GF-D8 (cell line): ENCODE measurements around the gene MAPK14.
A peak's percentile ranks its signal among the peaks of the same experiment; 100 is the strongest.
"Not testable (repeated sequence)": the region's sequence is repeated elsewhere in the genome, so short reads cannot be mapped to it uniquely, and the experiment has no call there.

Experiments used
- DNase-seq: peaks from one replicate; lab custom pipeline; 2025; lab: John Stamatoyannopoulos, UW

The MAPK14 gene

DNA sequence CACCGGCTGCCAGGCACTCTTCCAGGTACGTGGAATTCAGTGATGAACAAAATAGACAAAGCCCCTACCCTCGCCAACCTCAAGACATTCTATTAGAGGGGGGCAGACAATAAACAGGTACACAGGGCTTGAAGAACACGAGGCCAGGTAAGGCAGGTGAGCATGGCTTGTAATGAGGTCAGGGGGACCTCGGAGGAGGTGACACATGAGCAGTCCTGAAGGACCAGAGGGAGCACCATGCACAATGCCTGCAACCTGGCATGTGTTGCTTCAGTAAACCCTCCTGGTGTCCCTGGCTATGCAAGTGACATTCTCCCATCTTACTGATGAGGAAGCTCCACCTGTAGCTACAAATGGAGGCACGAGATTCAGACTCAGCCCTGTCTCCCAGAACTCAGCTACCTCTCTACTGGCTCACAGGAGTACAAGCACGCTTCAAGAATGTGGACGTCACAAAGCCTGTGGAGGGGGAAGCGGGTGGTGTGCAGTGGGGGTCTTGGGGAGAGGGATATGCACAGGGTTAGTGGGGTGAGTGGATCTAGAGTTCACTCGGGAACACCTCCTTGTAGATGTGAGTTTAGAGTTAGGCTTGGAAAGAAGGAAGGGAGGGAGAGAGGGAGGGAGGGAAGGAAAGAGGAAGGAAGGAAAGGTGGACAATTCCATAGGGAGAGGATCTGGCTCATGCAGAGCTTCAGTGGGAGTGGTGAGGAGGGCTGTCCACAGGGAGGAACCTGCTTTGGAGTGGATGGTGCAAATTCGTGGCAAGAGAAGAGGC, 95.1 kb downstream of the MAPK14 start:
- DNase-seq = no peak

DNA sequence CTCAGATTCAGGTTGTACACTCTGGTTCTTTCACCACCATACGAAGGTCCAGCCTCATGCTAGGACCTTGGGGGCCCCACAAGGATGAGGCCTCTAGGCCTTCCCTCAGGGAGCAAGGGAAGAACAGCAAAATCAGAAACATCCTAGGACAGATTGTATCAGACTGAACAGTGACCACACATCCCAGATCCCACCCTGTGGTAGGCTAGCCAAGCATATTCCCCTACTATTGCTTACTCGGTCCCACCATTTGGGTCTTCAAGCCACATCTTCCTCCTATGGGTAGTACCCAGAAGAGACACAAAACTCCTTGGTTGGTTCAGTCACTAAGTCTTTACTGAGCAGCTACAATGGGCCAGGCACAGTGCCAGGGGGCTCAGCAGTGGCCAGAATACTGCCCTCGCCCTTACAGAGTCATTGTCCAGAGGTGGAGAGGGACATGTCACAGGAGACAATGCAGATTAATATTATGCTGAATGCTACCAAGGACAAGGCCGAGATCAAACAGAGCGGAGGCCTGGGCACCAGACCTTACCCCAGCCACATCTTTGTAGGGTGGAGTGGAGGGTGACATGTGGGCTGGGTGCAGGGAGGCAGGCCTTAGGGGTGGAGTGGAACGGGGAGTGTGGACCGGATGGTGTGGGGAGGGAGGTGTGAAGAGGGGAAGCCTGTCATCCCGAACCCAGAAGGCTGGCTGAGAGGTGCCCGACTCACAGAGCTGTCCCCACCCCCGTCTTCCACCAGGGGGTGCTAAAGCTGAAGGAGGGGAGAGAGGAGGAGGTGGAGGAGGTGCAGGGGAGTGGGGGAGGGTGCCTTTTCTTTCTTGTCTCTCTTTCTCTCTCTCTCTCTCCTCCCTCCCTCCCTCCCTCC, 95.9 kb downstream of the MAPK14 start:
- DNase-seq = peak; percentile 25

DNA sequence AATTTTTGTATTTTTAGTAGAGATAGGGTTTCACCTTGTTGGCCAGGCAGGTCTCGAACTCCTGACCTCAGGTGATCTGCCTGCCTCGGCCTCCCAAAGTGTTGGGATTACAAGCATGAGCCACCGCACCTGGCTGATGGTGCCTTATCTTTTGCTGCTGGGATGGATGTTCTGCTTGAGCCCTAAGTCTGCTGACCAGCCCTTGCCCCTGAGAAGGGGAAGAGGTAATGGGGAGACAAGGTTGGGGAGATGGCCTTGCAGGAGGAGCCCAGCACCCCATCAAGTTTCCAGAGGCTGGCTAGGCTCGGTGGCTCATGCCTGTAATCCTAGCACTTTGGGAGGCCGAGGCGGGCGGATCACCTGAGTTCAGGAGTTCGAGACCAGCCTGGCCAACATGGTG, 96.7 kb downstream of the MAPK14 start:
- DNase-seq = not testable (repeated sequence)

DNA sequence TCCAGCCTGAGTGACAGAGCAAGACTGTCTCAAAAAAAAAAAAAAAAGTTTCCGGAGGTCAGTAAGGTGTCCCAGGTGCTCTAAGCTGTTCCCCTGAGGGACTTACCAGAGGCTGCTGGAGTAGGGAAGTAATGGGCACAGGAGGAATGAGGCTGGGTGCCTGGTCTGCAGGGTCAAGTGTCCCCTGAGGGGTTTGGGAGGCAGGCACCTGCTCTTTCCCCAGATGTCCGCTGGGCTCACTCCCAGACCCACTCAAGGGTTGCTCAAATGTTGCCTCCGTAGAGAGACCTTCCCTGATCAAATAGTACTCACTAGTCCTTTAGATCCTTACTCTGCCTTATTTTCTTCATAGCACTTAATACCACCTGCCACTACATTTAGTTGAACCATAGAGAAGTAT, 97.3 kb downstream of the MAPK14 start:
- no peak for DNase-seq

DNA sequence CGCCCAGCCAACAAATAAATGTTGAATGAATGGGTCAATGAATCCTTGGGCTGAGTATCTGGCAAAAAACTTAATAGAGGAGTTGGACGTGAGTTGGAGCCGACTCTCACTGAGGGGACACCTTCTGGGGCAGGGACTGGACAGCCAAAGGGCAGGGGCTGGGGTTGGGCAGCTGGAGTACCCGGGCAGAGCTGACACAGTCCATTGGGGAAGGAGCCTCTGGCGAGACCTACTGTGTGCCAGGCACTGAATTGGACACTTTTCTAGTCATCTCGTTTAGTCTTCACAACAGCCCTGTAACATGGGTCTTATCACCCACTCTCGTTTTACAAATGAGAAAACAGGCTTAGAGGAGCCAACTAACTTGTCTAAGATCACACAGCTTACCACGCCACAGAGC, 98.0 kb downstream of the MAPK14 start:
- no peak for DNase-seq

DNA sequence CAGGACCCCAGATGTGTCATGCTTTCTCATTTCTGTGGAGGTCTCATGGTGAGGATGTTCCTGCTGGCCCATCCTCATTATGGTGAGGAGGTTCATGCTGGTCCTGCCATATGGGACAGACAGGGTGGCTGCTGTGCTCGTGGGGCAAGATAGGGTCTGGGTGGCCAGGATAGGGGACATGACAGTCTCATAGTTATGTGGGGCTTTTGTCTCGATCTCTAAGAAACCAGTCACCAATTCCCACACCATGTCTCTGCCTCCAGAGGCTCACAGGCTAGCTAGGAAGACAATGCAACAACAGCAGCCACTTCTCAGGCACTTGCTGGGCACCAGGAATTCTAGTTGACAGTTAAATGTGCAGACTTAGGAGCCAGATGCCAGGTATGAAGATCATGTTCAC, 98.5 kb downstream of the MAPK14 start:
- no peak for DNase-seq

DNA sequence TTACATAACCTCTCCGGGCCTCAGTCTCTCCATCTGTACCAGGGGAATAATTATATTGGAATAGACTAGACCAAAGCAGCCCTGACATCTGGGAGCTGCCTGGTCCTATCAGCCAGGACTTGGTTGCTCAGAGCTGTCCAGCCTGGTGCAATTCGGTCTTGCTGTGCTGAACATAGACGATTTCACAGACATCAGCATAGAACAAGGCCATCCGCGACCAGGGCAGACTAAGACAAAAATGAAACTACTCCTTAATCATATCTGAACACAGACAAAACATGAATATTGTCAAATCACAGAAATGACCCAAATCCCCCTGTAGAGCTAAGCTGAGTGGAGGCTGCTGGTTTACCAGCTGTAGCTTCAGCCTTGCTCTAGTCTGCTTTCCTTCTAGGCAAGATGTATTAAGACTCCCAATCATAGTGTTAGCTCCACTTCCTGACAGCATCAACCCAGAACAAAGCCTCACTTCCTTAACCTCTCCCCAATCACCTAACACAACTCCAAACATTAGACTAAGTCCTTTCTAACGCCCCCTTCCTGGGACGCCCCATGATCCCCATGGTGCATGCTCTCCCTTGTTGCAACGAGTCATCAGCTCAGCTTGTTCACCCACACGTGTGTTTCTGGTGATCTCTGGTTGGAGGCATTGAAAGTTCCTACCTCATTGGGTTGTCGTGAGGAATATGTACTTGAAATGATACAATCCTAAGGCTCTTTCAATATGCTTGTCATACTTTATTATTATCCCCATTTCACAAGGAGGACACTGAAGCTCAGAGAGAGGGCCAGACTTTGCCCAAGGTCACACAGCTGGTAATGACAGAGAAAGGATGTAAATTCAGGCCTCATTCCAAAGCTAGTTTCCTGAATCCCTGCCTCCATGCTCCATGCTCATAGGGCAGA, 99.2 kb downstream of the MAPK14 start:
- DNase-seq = no peak

DNA sequence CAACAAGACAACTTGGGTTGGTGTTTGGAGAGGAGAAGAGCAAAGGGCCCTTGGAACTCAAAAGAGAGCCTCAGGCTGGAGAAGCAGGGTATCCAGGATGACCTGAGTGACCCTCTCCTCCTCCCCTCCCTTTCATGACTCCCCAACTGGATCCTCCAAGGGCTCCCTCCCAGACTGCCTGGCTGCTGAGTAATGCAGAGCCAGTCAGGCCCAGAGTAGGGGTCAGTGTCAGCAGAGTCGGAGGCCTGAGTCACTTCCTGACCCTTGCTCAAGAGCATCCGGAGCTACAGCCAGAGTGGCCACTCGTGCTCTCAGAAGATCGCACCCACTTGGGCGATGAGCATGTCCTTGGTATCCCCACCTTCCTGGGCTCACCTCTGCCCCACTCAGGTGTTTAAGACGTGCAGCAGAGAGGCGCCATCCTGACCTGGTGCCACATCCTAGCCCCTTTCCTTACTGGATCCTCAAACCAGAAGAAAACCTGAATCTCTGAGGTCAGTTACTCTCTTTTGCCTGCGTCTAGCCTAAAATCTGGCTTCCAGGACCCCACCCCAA, 99.9 kb downstream of the MAPK14 start:
- DNase-seq = no peak

DNA sequence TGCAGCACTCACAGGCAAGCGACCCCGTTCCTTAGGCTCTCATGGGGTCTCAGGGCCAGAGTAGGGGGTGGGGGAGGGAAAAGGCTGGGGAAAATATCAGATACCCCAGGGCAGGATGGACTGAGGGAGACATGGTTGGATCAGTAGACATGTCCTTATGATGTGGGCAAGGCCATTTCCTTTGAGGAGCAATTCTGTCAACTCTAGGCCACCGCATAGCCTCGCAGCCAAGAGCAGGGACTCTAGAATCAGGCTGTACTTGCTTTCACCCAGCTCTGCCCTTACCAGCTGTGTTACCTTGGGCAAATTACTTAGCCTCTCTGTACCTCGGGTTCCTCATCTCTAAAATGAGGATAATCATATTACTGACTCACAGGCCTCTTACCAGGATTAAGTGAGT, 100.5 kb downstream of the MAPK14 start:
- DNase-seq = no peak

DNA sequence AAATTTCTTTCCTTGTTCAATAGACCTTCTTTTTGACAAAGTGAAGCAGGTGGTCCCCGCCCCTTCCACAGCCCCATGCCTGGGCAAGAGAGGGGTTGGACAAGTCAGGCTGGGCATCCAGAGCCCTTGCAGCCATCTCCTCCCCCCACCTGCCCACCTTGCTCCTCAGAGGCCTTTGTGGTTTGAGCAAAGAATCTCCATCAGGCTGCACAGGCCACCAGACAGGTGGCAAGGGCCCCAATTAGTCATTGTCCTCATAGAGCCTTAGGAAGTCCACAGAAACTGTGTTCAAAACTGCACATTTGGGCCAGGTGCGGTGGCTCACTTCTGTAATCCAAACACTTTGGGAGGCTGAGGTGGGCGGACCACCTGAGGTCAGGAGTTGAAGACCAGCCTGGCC, 101.2 kb downstream of the MAPK14 start:
- DNase-seq = no peak

DNA sequence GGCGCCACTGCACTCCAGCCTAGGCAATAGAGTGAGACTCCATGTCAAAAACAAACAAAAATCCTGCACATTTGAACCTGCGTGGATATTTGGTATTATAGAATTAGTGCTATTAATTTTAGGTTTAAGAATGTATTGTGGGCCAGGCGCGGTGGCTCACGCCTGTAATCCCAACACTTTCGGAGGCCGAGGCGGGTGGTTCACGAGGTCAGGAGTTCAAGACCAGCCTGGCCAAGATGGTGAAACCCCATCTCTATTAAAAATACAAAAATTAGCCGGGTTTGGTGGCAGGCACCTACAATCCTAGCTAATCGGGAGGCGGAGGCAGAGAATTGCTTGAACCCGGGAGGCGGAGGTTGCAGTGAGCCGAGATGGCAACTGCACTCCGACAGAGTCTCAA, 101.7 kb downstream of the MAPK14 start:
- not testable (repeated sequence) for DNase-seq

DNA sequence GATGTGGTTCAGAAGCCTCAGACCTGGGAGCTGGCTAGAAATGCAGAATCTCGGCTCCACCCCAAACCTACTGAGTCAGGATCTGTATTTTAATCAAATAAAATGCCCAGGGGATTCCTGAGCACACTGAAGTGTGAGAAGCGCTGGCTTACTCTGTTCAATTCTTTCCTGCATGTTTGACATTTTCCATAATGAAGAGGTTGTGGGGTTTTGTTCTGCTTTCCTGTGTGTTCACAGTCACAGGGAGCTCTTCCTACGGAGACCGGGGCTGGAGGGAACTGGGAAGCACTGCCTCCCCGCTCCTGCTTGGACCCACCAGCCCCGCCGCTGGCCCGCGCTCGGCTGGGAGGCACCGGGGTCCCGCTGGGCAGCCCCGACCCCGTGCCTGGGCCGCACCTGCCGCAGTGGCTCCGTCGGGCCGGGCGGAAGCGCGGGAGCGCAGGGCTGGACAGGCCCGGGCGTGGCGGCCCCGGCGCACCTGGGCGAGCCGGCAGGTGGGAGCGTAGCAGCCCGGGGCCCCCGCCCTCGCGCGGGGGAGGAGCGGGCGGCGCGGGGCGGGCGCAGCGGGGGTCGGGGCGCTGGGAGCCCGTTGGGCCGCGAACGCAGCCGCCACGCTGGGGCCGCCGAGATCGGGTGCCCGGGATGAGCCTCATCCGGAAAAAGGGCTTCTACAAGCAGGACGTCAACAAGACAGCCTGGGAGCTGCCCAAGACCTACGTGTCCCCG, 102.5 kb downstream of the MAPK14 start, which contains the start of gene MAPK13:
MAPK13 (plus strand) TSS at position 573 of the 726 bp plus-strand sequence; CDS start at position 643, 70 bp downstream.
- DNase-seq = no peak

DNA sequence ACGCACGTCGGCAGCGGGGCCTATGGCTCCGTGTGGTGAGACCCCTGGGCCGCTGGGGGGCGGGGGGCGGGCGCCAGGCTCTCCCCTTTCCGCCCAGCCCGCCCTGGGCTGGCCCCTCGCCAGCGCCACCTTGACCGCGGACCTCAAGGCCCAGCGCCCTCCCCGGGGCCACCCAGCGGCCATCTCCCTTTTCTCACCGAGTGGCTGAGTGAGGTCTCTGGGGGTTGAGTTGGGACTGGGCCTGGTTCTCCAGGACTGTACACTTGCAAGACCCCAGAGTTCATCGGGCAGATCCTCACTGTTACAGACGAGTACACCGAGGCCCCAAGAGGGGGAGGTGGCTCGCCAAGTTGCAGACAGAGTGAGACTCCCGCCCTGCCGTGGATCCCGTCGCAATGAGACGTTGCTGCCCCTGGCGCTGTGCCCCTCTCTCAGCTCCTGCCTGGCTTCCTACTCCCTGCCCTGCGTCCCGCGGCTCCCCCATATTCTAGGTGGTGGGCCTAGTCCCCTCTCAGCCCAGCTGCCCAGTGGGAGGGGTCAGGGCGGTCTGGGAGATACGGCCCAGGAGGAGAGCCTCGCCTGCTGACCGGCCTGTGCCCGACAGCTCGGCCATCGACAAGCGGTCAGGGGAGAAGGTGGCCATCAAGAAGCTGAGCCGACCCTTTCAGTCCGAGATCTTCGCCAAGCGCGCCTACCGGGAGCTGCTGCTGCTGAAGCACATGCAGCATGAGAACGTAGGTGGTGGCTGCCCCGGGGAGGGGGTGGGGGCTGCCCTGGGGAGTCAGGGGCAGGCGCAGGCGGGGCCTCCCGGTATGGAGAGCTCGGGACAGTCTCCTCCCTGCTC, 103.3 kb downstream of the MAPK14 start:
- no peak for DNase-seq

DNA sequence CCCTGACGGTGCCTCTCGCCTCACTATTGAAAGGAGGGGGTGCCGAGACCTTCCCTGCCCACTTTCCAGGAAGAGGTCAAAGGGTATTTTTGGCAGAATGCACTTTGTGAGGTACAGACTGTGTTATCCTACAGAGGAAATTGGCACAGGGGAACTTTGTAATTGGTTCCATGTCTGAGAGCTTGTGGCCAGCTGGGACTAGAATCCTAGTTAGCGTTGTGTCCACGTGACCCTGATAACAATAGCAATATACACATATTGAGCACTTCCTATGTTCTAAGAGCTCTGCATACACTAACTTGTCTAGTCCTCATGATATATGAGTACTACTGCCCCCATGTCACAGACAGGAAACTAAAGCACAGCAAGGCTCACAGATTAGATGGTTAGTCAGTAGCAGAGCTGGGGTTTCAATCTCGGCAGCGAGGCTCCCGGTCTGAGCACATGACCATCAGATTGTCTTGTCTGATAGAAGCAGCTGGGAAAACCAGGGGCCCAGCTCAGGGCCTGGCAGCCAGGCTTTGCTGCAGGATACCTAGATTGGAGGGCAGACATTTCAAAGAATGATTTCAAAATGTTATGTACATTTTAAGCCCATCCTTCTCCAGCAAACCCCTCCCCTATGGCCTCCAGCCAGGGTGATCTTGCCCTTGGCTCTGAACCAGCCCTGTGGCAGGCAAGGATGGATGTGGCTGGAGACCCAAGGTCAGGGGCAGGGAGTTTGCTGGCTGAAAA, 104.1 kb downstream of the MAPK14 start:
- no peak for DNase-seq

DNA sequence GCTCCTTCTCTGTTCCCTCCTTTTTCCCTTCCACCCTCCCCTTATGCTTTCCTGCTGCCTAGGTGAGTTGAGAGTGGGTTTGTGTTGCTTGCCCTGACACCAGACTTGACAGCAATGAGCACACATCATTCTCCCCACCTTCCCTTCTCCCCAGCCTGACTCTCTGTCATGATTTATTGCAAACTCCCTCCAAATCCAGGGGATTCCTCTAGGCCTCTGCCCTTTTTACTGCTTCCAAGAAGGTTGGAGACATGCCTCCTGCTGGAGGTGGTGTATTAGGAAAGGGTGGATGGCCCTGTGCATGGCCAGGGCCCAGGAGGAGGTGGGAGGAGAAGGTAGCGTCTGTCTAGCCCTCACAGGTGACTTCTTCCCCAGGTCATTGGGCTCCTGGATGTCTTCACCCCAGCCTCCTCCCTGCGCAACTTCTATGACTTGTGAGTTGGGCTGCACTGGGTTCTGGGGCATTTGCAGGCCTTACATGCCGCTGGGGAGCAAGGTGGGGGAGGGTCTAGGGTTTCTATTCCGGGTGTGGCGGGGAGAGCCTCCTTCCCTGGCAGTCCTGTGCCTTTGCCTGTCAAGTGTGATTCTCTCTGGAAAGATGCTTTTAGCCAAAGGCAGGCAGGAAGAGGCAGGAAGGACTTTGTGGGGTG, 104.8 kb downstream of the MAPK14 start:
- DNase-seq = no peak

DNA sequence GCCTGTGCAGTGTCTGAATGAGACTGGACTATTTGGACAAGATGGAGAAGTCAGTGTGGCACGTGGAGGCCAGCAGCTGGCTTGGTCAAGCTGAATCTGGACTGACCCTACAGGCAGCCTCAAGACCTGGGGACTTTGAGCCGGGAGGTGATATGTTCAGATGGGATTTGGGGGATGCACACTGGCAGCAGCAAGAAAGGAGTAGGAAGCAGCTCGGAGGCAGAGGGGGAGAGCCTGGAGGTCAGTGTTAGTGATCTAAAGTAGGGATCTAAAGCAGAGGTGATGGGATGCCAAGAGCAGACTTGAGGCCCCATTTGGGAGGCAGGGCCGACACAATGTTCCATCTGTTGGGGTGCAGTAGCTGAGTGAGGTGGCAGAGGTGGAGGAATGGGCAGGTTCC, 105.5 kb downstream of the MAPK14 start:
- DNase-seq = no peak

DNA sequence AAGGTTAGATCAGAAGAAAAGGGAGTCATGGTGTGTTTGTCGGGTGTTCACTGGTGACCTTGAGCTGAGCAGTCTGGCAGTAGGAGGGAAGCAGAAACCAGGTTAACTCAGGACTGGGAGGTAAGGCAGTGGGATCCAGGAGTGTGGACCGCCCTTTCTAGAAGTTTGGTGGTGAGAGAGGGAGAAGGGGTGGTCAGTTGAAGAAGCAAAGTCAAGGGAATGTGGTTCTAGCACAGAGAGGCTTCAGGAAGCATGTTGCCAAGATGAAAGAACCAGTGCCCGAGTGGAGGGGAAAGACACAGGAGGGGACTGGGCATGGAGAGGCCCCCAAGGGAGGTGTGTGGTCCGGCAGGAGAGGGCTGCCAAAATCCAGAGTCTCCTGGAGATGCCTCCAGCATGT, 106.3 kb downstream of the MAPK14 start:
- DNase-seq = no peak

DNA sequence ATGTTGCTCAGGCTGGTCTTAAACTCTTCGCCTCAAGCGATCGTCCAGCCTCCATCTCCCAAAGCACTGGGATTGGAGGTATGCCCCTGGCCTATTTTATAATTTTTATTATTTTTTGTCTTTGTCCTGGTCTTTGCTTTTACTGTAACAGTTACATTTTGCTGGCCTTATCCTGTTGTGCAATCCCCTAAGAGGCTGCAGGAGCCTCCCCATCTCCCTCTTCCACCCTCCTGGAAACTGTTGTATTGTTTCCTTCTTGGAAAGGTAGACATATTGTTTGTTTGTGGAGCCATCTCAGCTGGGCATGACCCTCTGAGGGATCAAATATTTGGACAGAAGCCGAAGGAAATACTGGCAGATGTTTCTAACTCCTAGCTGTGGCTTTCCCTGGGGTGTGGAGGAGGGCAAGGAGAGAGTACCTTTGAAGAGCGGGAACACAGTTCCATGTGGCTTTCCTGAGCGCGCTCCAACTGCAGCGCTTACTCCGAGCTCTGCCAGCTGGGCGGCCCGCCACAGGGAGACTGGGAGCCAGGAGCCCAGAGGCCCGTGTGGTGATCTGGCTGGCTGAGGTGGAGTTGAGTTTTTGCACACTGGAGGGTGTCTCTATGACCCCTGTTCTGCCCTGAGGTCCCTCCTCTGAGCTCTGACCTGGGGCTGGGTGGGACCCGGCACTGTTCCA, 107.6 kb downstream of the MAPK14 start:
- DNase-seq = no peak
